LoVo (cell line): ENCODE data around the gene NR4A1.

ENCODE experiments used
- DNase-seq: peaks from one replicate; pipeline ENCODE4 v3.0.0-alpha.2; 2016; ENCODE audit warnings: low spot score

The NR4A1 gene

DNA sequence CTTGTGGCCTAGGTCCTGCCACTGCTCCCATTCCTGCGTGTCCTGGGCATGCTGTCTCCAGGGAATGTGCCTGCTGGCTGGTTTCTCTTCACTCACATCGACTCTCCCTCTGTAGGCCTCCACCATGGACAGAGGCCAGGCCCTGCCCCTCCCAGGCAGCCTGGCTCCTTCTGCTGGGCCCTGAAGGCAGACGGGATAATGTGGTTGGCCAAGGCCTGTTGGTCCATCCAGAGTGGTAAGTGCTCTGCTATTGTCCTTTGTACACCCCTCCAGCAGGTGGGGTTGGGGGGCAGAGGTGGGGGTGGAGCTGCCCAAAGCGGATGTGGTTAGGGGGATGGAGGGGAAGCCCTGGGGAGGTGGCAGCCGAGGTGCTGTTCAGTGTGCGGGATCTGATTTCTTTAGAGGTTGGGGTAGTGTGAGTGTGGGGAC lies 9.5 kb upstream of the NR4A1 start:
- no peak for DNase-seq

DNA sequence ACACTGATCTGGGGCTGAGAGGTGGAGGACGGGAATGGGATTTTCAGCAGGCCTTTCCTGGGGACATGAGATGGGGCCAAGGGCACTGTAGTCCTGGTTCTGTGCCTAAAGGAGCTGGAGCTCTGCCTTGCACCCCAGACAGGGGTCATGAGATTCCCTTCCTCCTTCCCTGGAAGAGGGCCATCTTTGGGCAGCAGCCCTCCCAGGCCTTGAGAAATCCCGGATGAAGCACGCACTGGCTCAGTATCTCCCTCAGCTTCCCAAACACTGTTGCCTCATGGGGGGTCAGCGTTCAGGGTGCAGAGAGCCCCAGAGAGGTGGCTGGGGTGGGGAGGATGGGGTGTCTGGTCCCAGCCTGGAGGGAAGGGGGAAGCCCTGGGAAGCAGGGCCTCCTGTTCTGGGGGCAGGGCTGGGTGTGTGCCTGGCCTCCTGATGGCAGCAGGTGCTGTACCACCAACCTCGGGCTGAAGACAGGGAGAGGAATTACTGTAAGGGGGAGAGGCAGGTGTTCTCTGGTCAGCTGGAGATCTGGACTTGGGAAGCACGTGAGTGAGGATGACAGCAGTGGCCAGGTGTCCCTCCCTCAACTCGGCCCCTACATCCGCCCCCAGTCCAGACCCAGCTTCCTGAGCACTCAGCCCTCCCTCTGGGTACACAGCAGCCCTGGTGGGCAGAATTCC lies 8.4 kb upstream of the NR4A1 start:
- DNase-seq, result no peak

DNA sequence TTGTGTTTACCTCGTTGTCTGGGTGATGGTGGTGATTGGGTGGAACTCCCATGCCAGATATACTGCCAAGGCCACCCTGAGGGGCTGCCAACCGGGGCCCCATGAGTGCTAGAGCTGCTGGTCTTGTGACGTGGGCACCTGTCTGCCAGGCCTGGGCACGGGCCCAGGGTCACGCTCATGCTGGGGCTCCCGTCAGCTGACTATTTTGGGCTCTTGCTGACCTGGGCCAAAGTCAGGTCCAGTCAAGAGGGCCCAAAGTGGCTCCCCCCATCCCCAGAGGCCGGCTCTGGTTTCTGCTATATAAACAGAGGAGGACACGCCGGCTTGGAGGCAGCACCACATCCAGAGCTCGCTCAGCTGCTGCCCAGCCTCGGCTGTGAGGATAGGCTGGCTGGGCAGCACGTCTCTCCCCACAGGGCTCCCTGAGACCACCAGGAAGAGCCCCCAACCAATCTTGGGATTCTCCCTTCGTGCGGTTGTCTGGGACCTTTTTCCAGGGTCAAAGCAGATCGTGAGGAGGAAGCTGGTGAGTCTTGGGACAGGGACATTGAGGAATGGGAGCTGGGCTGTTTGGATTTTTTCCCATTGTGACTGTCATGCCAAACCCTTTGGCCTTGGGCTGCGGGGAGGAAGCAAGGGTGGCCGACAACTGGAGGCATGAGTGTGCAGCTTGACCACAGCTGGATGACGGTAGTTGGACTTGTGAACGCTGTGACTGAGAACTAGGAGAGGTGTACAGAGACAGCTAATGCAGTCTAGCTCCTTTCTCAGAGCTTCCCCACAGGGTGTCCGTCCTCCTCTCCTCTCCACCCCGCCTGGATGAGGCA lies 7.6 kb upstream of the NR4A1 start:
- DNase-seq, result no peak

DNA sequence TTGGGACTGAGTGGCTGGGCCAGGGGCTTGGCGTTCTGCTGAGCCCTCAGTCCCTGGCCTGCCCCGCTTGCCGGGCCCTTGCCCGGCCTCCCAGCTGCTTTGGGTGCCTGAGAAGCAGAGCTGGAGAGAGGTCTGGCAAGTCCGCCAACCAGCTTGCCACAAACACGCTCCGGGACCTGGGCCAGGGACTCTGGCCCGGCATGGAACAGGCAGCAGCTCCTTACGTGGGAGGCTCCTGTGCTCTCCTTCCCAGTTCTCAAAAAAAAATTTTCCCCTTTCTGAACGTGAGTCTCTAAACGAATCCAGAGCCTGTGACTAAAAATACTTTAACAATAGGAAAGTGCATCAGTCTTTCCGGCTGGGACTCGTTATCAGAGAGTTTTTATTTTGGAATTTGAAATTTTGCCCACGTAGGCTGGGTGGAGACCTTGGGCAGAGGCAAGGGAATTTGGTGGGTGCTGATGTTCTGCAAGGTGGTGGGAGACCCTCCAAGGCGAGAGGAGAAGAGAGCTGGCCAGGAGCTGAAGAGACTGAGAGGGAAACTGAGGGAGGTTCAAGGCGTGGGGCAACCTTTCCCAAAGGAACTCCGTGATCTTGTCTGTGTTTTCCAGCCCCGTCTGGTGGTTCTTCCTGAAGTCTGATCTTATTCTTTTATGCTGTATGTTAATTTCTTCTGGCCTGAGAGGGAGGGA lies 6.8 kb upstream of the NR4A1 start:
- no peak for DNase-seq

DNA sequence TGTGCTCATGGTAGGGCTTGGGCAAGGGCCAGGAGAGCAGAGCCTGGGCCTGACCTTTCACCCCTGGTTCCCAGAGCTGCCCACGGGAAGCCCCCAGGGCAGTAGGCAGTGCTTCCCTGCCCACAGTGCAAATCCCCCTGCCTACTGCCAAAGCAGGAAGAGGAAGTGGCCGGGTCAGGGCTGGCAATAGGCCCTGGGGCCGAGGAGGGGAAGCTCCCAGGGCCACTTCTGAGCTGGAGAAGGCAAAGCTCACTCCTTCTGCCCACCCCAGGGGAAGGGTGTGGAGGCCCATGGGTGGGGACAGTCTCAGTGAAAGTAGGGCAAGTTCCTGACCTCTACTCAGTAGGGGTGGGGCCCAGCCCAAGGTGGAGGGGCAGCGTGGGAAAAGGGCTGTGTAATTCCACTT lies 5.4 kb upstream of the NR4A1 start:
- DNase-seq, result peak; percentile 15

DNA sequence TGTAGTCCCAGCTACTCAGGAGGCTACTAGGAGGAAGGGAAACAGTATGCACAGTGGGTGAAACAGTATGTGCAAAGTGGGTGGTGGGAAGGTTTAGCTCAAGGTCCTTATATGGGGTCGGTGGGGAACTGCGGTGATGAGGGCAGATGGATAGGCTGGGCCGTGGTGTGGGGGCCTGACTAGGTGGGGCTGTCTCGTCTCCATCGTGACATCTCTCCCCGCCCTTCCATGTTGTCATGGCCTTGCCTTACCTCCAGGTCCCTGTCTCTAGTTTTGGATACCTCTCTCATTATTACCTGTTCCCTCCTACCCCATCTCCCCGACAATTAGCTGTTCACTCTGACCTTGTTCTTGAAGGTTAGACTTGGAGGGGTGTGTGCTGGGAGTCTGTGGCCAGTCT lies 4.4 kb upstream of the NR4A1 start:
- DNase-seq, result no peak

DNA sequence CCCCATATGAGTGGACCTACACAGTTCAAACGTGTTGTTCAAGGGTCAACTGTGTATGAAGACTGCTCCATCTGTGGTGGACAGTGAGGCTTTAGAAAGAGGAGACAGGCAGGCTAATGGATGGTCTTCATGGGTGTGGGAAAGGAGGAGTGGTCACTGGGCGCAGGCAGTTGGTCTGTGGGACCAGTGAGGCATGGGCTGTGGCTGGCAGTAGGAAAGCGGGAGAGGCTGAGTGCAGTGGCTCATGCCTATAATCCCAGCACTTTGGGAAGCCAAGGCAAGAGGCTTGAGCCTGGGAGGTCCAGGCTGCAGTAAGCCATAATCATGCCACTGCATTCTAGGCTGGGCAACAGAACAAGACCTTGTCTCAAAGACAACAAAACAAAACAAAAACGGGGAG lies 2.0 kb upstream of the NR4A1 start:
- DNase-seq, result no peak

DNA sequence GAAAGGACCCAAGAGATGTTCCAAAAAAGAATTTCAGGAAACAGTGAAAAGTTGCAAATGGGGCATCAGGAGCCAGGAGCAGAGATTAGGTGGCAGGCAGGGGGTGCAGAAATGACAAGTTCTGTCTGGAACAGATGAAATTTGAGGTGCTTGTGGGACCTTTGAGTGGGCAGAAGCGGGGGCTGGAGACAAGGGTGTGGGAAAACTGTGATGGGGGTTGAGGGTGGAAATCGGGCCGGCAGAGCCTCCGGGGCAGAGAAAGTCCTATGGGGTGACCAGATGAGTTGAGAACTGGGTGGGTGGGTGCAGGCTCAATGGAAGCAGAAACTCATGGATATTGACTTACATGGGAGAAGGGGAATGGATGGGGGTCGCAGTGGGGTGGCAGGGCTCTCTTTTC lies 1.6 kb upstream of the NR4A1 start:
- no peak for DNase-seq

DNA sequence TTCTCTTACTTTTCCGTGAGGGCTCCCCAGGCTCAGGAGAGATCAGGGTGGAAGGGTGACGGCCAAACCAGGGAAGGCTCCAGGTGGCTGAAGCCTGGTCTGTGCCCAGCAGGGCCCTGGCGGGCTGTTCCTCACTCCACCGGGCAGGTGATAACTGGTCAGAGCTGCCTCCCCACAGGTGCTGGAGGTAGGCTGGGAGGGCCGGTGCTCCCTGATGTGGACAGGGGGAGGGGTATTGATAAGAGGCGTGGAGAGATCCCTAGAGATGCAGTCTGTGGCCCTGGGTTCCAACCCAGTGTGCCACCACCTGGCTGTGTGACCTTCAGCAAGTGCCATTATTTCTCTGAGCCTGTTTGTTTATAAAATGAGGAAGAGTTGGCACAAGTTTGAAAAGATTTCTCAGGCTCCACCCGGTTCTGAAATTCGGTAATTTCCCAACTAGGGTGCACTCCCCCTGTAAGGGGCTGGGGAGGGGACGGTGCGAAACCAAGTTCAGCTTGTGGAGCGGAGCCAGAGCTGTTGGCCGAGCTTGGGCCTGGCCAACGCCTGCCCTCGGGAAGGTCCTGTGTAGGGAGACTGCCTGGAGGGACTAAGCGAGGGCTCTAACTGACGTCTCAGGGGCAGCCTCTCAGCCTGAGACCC lies 1.0 kb upstream of the NR4A1 start:
- DNase-seq, result no peak

DNA sequence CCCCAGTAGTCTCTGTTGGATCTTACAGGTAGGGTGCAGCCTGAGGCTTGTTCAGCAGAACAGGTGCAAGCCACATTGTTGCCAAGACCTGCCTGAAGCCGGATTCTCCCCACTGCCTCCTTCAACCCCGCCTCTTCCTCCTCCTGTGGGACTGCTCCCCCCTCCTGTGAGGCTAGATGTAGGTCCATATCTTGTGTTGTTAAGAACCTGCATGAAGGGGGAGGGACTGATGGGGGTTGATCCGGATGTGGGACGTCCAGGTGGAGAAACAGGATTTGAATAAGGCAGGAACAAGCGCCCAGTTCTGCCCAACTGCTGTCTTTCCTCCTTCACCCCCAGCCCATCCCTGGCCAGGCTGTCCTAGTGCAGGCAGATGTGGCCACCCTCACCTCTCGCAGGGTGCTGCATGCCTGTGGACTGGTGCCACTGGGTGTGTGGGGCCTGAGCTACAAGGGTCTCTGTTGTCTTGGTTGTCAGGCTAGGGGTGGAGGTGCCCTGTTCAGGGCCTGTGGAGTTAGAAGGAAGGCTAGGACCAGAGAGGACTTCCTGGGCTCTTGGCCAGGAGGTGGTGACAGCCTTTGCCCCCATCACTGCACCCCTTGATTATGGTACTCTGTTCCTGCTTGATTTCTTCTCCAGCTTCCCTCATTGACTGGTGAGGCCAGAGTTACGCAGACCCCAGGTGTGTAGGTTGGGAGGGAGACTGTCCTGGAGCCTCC lies 1.4 kb downstream of the NR4A1 start:
- no peak for DNase-seq

DNA sequence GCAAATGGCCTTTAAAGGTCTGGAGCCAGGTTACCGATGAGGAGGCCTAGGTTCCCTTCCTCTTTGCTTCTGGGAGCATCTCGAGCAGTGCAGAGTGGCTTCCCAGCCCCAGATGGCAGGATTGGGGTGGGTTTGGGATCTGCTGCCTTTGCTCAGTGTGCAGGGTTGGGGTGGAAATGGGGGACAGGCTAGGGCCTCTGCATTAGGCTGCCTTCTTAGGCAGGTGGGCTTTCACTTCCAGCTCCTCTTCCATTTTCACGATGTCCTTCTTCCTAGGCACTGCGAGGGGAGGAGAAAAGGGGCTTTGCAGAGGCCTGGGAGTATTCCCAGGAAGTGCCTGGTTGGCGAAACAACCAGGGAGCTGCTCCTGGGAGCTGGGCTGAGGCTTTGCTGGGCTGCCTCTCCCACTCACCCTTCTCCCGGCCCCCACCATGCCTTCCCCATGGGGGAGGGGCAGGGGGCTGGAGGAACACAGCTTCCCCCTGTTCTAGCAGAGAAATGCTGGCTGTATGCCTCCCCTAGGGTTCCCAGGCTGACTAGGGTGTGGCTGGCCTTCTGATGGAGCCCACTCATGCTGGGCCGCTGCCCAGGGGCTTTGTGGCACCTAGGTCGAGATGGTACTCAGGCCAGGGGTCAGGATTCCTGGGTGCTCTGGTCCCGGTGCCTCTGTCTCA lies 2.4 kb downstream of the NR4A1 start:
- DNase-seq, result no peak

DNA sequence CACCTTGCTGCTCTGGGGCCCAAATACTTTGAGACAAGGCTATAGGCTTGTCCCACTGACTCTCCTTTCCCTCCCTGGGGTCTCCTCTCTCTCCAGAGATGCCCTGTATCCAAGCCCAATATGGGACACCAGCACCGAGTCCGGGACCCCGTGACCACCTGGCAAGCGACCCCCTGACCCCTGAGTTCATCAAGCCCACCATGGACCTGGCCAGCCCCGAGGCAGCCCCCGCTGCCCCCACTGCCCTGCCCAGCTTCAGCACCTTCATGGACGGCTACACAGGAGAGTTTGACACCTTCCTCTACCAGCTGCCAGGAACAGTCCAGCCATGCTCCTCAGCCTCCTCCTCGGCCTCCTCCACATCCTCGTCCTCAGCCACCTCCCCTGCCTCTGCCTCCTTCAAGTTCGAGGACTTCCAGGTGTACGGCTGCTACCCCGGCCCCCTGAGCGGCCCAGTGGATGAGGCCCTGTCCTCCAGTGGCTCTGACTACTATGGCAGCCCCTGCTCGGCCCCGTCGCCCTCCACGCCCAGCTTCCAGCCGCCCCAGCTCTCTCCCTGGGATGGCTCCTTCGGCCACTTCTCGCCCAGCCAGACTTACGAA lies 3.1 kb downstream of the NR4A1 start:
- no peak for DNase-seq

DNA sequence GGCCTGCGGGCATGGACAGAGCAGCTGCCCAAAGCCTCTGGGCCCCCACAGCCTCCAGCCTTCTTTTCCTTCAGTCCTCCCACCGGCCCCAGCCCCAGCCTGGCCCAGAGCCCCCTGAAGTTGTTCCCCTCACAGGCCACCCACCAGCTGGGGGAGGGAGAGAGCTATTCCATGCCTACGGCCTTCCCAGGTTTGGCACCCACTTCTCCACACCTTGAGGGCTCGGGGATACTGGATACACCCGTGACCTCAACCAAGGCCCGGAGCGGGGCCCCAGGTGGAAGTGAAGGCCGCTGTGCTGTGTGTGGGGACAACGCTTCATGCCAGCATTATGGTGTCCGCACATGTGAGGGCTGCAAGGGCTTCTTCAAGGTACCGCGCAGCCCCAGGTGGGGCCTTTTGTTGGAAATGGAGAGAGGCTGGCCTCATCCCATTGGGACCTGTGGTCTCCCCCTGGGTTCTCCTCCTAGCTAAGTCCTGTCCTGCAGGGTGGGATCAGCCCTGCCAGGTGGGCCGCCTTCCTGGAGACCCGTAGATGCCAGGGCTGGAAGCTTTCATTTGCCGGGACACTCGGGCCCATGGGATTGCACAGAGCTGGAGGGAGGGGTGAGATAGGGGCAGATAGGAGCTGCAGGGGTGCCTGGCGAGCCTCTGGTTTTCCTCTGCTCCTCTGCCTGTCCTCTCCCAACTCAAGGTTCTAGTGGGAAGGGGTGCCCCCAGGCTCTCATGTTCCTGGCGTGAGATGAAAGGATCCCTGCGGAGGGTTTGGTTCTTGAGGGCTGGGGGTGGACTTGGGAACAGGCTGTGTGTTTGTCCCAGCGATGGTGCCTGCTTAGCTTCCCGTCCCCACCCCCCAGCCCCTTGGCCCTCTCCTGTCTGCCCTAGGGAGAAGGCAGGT lies 3.8 kb downstream of the NR4A1 start:
- DNase-seq, result no peak

DNA sequence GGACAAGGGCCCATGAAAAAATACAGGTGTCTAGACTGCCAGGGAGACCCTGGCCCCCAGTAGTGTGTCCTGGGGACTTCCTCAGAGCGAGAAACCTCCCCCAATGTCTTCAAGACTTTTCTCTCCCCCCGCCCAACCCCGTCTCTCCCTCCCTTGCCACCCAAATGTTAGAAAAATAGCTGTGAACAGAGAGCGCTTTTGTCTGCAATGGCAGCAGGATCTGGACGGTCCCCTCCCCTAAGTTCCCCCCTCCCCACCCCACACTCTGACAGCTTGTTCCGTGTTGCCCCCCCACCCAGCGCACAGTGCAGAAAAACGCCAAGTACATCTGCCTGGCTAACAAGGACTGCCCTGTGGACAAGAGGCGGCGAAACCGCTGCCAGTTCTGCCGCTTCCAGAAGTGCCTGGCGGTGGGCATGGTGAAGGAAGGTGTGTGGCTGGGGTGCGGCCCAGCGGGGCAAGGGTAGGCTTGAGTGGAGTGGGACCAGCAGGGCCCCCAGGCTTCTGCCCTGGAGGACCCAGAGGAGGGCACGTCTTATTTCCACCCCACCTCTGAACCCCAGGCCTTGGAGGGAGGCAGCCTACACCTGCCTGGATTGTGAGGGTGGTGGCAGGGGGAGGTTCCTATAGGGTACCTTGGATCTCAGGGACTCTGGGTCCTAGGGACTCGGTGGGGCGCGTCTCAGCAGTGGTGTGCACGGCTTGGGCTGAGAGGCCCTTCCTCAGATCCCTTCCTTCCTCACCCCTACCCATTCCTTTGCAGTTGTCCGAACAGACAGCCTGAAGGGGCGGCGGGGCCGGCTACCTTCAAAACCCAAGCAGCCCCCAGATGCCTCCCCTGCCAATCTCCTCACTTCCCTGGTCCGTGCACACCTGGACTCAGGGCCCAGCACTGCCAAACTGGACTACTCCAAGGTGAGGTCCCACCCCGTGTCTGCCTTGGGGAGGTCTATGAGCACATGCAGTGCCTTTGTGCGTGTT lies 4.8 kb downstream of the NR4A1 start:
- no peak for DNase-seq

DNA sequence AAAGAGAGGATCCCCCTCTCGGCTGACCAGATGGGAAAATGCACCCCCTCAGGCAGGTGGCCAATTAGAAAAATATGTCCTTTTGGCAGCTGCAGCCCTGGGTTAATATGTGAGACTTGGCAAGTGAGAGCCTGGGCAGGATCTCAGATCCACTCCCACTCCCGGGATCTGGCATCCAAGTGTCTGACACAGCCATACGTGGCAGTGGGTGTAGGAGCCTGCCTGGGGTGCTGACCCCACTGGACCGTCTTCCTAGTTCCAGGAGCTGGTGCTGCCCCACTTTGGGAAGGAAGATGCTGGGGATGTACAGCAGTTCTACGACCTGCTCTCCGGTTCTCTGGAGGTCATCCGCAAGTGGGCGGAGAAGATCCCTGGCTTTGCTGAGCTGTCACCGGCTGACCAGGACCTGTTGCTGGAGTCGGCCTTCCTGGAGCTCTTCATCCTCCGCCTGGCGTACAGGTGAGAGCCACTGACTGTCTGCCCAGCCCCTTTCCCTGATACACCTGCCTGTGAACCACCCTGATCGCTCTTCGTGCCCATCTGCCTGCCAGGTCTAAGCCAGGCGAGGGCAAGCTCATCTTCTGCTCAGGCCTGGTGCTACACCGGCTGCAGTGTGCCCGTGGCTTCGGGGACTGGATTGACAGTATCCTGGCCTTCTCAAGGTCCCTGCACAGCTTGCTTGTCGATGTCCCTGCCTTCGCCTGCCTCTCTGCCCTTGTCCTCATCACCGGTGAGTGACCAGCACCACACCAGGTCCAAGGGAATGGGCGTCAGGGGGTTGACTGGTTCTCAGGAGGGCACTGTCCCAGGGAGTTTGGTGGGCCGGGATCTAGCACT lies 5.8 kb downstream of the NR4A1 start:
- DNase-seq, result no peak

DNA sequence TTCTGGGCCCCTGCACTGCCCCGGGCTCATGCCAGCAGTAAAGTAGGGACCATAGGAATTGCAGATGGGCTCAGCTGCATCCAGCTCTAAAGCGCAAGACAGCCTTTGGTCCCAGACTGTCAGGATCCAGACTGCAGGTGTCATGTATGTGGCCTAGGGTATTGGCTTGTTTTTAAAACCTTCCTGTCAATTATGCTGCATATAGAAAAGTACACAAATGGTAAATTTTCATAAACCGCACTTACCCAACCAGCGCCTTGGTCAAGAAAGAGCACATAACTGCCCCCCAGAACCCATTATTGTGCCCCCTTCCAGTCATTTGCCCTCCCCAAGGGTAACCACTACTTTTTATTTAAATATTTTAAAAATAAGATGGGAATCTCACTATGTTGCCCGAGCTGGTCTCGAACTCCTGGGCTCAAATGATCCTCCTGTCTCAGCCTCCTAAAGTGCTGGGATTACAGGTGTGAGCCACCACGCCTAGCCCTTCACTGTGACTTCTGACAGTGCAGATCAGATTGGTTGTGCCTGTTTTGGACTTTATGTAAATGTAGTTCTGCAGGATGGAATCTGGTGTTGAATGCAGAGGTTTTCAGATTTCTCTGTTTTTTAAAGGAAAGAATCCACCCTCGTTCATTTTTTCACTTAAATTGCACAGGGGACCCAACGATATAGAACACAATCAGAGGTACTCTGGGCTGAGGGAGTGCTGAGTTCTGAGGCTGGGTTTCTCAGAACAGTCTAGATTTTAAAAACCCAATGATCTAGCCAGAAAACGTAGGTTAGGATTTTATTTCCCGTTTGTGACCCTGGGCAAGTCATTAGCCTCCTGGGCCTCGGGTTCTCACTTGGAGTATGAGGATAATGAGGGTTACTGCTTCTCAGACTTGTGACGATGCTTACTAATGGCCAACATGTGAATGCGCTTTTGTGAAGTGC lies 6.7 kb downstream of the NR4A1 start:
- DNase-seq, result no peak
